CD4-positive, alpha-beta memory T cell (primary cell): ENCODE results near the gene SORT1. TPM values are rescaled to one million over a fixed set of nuclear protein-coding genes. Genes with fewer than 3 reads are reported as not detected.

Experiments
- CTCF ChIA-PET: fragments of 350-600 bp; sonication (Branson Sonifier 250); formaldehyde crosslinking; loops from one replicate; lab custom pipeline; 2021; ENCODE audit warnings: inconsistent platforms; ENCODE audit not compliant: partially characterized antibody; lab: Charles Lee
- POLR2A ChIA-PET: fragments of 350-600 bp; sonication (Branson Sonifier 250); formaldehyde crosslinking; loops from one replicate; lab custom pipeline; 2021; ENCODE audit not compliant: partially characterized antibody; lab: Charles Lee
- DNase-seq, 5 donors: peaks; one replicate each; pipeline versions ENCODE4 v3.0.0 to v3.0.0-alpha.2; 2020 to 2022; ENCODE audit warnings: mixed read lengths in 1 of 5
- H3K27ac ChIP-seq: one replicate; pipeline ENCODE4 v1.7.0; 2013; ENCODE audit warnings: low read depth, low read length
- H3K27me3 ChIP-seq: 2 replicates; pipeline ENCODE4 v1.7.0; 2013; ENCODE audit warnings: mild to moderate bottlenecking, low read length, moderate library complexity; ENCODE audit not compliant: insufficient read depth
- H3K36me3 ChIP-seq: 2 replicates; pipeline ENCODE4 v1.7.0; 2013; ENCODE audit warnings: mild to moderate bottlenecking, low read length, moderate library complexity; ENCODE audit not compliant: insufficient read depth
- H3K4me1 ChIP-seq: 2 replicates; pipeline ENCODE4 v1.7.0; 2013; ENCODE audit warnings: mild to moderate bottlenecking, low read length, moderate library complexity; ENCODE audit not compliant: insufficient read depth
- H3K4me3 ChIP-seq, 2 donors: one replicate each; pipeline ENCODE4 v1.7.0; 2013; ENCODE audit warnings: low read length in 2 of 2, mild to moderate bottlenecking in 1 of 2
- H3K9me3 ChIP-seq, 2 donors: one replicate each; pipeline ENCODE4 v1.7.0; 2013; ENCODE audit warnings: low read length in 2 of 2, control low read depth in 1 of 2; ENCODE audit not compliant: control insufficient read depth in 1 of 2
- H3K27ac Mint-ChIP-seq, 7 donors: one replicate each; pipeline ENCODE4 v1.8.0; 2020 to 2021; ENCODE audit warnings: mixed read lengths in 7 of 7, mild to moderate bottlenecking in 6 of 7, inconsistent platforms in 3 of 7, moderate library complexity in 3 of 7
- H3K27me3 Mint-ChIP-seq, 2 donors: one replicate each; pipeline ENCODE4 v1.8.0; 2020 to 2021; ENCODE audit warnings: mixed read lengths in 2 of 2
- H3K36me3 Mint-ChIP-seq, 2 donors: one replicate each; pipeline ENCODE4 v1.8.0; 2020 to 2021; ENCODE audit warnings: mixed read lengths in 2 of 2, inconsistent platforms in 1 of 2, mild to moderate bottlenecking in 1 of 2
- H3K4me1 Mint-ChIP-seq, 4 donors: one replicate each; pipeline ENCODE4 v1.8.0; 2020 to 2021; ENCODE audit warnings: mixed read lengths in 4 of 4, mild to moderate bottlenecking in 1 of 4
- H3K4me3 Mint-ChIP-seq, 8 donors: one replicate each; pipeline ENCODE4 v1.8.0; 2020 to 2021; ENCODE audit warnings: mixed read lengths in 8 of 8, mild to moderate bottlenecking in 7 of 8, moderate library complexity in 6 of 8, inconsistent platforms in 3 of 8
- H3K9me3 Mint-ChIP-seq, 8 donors: one replicate each; pipeline ENCODE4 v1.8.0; 2020 to 2021; ENCODE audit warnings: mixed read lengths in 8 of 8, mild to moderate bottlenecking in 5 of 8, inconsistent platforms in 3 of 8, moderate library complexity in 1 of 8
- intact Hi-C: fragments of 100-400 bp; cut with micrococcal nuclease; formaldehyde crosslinking; loops from one replicate; pipeline ENCODE4 v1.15.1; 2023
- polyA plus RNA-seq, 2 donors: library from polyadenylated mRNA; unstranded; fragments of 300-500 nt; fragmentation: Illumina TruSeq; gene quantifications; one replicate each; pipeline ENCODE4 v1.2.3, GENCODE V29; 2021
- total RNA-seq, 2 experiments: library from RNA; stranded (reverse); gene quantifications; one replicate each; pipeline ENCODE4 v1.2.3, GENCODE V29; 2021

The SORT1 gene
- total and polyA plus RNA-seq, 4 experiments from 2014 or later = 0.69 to 0.93 TPM; not detected in 2

GRCh38 chr1:109369167-109369746 is 28.5 kb downstream of the SORT1 start:
- Histone ChIP-seq H3K4me1 (peaks cover 8% of the 10 kb centered on the region), H3K36me3 (no peaks in the 10 kb centered on the region), H3K4me3 (no peak overlapping the region), H3K9me3 (no peaks in the 10 kb centered on the region), H3K27ac (no peak overlapping the region), H3K27me3 (no peaks in the 10 kb centered on the region)
- no peak for DNase-seq
- peaks cover 16 to 36% of the 10 kb centered on the region in 2 donors for H3K27me3 Mint-ChIP-seq
- ChIA-PET CTCF (no interaction called here), POLR2A (no interaction called here)
- peaks cover 0 to 3% (median 0%) of the 10 kb centered on the region in 8 donors for H3K9me3 Mint-ChIP-seq
- no peak overlapping the region for H3K27ac Mint-ChIP-seq
- intact Hi-C loops = no loop called here
- H3K36me3 Mint-ChIP-seq = no peaks in the 10 kb centered on the region
- peaks cover 0 to 7% (median 4%) of the 10 kb centered on the region in 4 donors for H3K4me1 Mint-ChIP-seq
- no peak overlapping the region for H3K4me3 Mint-ChIP-seq

DNA sequence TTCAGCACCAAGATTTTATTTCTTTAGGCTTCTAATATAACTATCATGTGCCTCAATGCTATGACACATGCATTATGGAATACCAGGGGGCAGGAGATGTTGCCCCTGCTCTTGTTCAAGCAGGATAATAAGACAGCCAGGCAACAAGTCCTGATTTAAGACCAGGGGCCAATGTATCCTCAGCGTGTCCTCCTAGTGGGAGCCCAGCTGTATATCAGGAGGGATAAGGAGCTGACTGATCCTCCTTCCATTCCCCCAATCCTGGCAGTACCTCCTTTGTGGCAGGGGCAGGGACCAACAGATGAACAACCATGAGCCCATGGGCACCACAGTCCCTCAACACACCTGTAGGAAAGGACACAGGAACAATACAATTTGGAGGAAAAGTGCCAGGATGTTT is 29.3 kb downstream of the SORT1 start:
- Histone ChIP-seq H3K9me3 (no peaks in the 10 kb centered on the region), H3K27me3 (no peaks in the 10 kb centered on the region), H3K4me1 (peaks cover 8% of the 10 kb centered on the region), H3K27ac (no peak overlapping the region), H3K4me3 (no peak overlapping the region), H3K36me3 (no peaks in the 10 kb centered on the region)
- H3K4me3 Mint-ChIP-seq = no peak overlapping the region
- H3K4me1 Mint-ChIP-seq = peaks cover 0 to 7% (median 4%) of the 10 kb centered on the region in 4 donors
- ChIA-PET POLR2A (no interaction called here), CTCF (no interaction called here)
- no peak overlapping the region for H3K27ac Mint-ChIP-seq
- H3K36me3 Mint-ChIP-seq = no peaks in the 10 kb centered on the region
- H3K27me3 Mint-ChIP-seq = peaks cover 20 to 40% of the 10 kb centered on the region in 2 donors
- peaks cover 0 to 3% (median 0%) of the 10 kb centered on the region in 8 donors for H3K9me3 Mint-ChIP-seq
- no peak for DNase-seq
- intact Hi-C loops = no loop called here

DNA sequence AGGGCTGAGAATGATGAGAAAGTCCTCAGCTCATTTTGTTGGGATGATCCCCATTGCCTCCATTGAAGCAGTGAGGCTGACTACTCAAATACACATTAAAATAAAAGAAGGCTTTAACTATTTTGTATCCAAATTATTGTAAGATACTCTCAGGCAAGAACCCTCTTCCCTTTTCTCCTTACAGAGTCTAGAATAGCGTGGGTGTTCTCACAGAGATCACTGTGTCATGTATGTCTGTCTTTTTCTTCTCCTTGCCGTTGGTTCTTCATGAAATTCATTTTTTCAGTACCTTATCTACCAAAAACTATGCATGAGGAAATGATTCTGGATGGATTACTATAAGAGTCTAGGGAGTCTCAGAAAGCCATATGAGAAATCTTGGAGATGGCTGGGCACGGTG is 30.1 kb downstream of the SORT1 start:
- H3K4me1 ChIP-seq = peaks cover 8% of the 10 kb centered on the region
- peaks cover 0 to 7% (median 4%) of the 10 kb centered on the region in 4 donors for H3K4me1 Mint-ChIP-seq

DNA sequence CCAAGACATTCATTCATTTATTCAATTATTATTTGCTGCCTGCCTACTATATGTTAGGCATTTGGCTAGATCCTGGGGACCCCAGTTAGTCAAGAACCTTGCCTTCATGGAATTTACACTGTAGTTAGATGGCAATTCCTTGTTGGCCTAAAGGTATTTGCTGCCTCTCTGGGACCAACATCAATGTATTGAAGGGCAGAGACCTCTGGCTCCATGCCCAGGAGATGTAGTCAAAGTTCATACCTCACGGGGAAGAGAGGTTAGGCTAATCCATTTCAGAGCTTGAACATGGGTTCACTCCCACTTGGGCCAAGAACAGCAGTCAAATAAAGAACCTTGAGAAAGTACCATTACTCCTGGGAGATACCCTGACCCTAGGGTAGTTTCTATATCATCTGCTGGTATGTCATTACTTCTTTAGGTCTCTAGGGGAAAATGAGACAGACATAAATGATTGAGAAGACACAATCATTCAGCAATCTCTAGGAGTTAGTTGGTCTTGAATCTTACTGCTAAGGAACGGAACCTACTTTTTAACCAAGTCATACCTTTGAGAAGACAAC is 32.0 kb downstream of the SORT1 start:
- H3K36me3 ChIP-seq = no peaks in the 10 kb centered on the region
- peaks cover 0 to 2% (median 2%) of the 10 kb centered on the region in 4 donors for H3K4me1 Mint-ChIP-seq
- CTCF ChIA-PET = no interaction called here
- H3K27ac ChIP-seq = no peak overlapping the region
- H3K4me1 ChIP-seq = peaks cover 5% of the 10 kb centered on the region
- DNase-seq = no peak
- intact Hi-C loops = no loop called here
- H3K27me3 ChIP-seq = no peaks in the 10 kb centered on the region
- H3K4me3 ChIP-seq = no peak overlapping the region
- no peaks in the 10 kb centered on the region for H3K36me3 Mint-ChIP-seq
- H3K27me3 Mint-ChIP-seq = peaks cover 23 to 43% of the 10 kb centered on the region in 2 donors
- H3K4me3 Mint-ChIP-seq = no peak overlapping the region
- no peak overlapping the region for H3K27ac Mint-ChIP-seq
- no peaks in the 10 kb centered on the region for H3K9me3 Mint-ChIP-seq
- POLR2A ChIA-PET = no interaction called here
- no peaks in the 10 kb centered on the region for H3K9me3 ChIP-seq

More for the DNA sequence above, 30.1 kb downstream of the SORT1 start:
- no peak for DNase-seq
- Histone ChIP-seq H3K27me3 (no peaks in the 10 kb centered on the region), H3K36me3 (no peaks in the 10 kb centered on the region), H3K4me3 (no peak overlapping the region), H3K9me3 (no peaks in the 10 kb centered on the region), H3K27ac (no peak overlapping the region)
- Mint-ChIP-seq H3K9me3 (no peaks in the 10 kb centered on the region), H3K36me3 (no peaks in the 10 kb centered on the region), H3K4me3 (no peak overlapping the region), H3K27me3 (peaks cover 21 to 40% of the 10 kb centered on the region in 2 donors), H3K27ac (no peak overlapping the region)
- ChIA-PET POLR2A (no interaction called here), CTCF (no interaction called here)
- intact Hi-C loops = no loop called here

- Mint-ChIP-seq H3K27ac (no peak overlapping the region), H3K4me1 (no peaks in the 10 kb centered on the region), H3K36me3 (no peaks in the 10 kb centered on the region), H3K9me3 (peaks cover 0 to 2% (median 0%) of the 10 kb centered on the region in 8 donors), H3K4me3 (no peak overlapping the region), H3K27me3 (peaks cover 23 to 27% of the 10 kb centered on the region in 2 donors)
- CTCF ChIA-PET = no interaction called here
- intact Hi-C loops = no loop called here
- Histone ChIP-seq H3K4me1 (no peaks in the 10 kb centered on the region), H3K9me3 (no peaks in the 10 kb centered on the region), H3K27ac (no peak overlapping the region), H3K36me3 (no peaks in the 10 kb centered on the region), H3K27me3 (no peaks in the 10 kb centered on the region), H3K4me3 (no peak overlapping the region)
- DNase-seq = no peak
- POLR2A ChIA-PET = no interaction called here
Measured at GRCh38 chr1:109361649-109362048, 36.1 kb downstream of the SORT1 start.

- no peak for DNase-seq
- POLR2A ChIA-PET = no interaction called here
- CTCF ChIA-PET = no interaction called here
Measured at GRCh38 chr1:109361069-109361468, 36.6 kb downstream of the SORT1 start.

GRCh38 chr1:109357616-109358015 is 40.1 kb downstream of the SORT1 start:
- Mint-ChIP-seq H3K9me3 (peaks cover 0 to 2% (median 0%) of the 10 kb centered on the region in 8 donors), H3K4me1 (peaks cover 0 to 5% (median 2%) of the 10 kb centered on the region in 4 donors), H3K27me3 (peaks cover 10 to 17% of the 10 kb centered on the region in 2 donors), H3K36me3 (no peaks in the 10 kb centered on the region), H3K4me3 (no peak overlapping the region), H3K27ac (no peak overlapping the region)
- Histone ChIP-seq H3K9me3 (no peaks in the 10 kb centered on the region), H3K27me3 (no peaks in the 10 kb centered on the region), H3K4me1 (no peaks in the 10 kb centered on the region), H3K36me3 (no peaks in the 10 kb centered on the region), H3K4me3 (no peak overlapping the region), H3K27ac (no peak overlapping the region)
- ChIA-PET POLR2A (no interaction called here), CTCF (interaction anchor here (1.1 kb wide), 1 partner anchor 30 kb away, joined by 3 read pairs; no protein-coding TSS in a partner anchor)
- intact Hi-C loops = no loop called here
- no peak for DNase-seq

More at GRCh38 chr1:109361069-109361468, 36.6 kb downstream of the SORT1 start:
- Histone ChIP-seq H3K36me3 (no peaks in the 10 kb centered on the region), H3K4me3 (no peak overlapping the region), H3K9me3 (no peaks in the 10 kb centered on the region), H3K27ac (no peak overlapping the region), H3K4me1 (no peaks in the 10 kb centered on the region), H3K27me3 (no peaks in the 10 kb centered on the region)
- peaks cover 0 to 2% (median 0%) of the 10 kb centered on the region in 8 donors for H3K9me3 Mint-ChIP-seq
- H3K36me3 Mint-ChIP-seq = no peaks in the 10 kb centered on the region
- peaks cover 20 to 23% of the 10 kb centered on the region in 2 donors for H3K27me3 Mint-ChIP-seq
- H3K4me3 Mint-ChIP-seq = no peak overlapping the region
- no peaks in the 10 kb centered on the region for H3K4me1 Mint-ChIP-seq
- no peak overlapping the region for H3K27ac Mint-ChIP-seq
- intact Hi-C loops = no loop called here
